COLO668 (cell line): Measurements from ENCODE around the gene FAM83B.
"Not testable (repeated sequence)": the region's sequence is repeated elsewhere in the genome, so short reads cannot be mapped to it uniquely, and the experiment has no call there.

ENCODE experiments used
- DNase-seq: peaks from one replicate; lab custom pipeline; 2025; ENCODE audit not compliant: unreplicated experiment; lab: John Stamatoyannopoulos, UW

Gene FAM83B

GRCh38 chr6:54860132-54860531, 13.6 kb downstream of the FAM83B start:
- no peak for DNase-seq

- DNase-seq: no peak
These were observed 14.2 kb downstream of the FAM83B start for GRCh38 chr6:54860739-54861138.

- DNase-seq: no peak
These were observed 15.5 kb downstream of the FAM83B start for GRCh38 chr6:54861905-54862616.

DNA sequence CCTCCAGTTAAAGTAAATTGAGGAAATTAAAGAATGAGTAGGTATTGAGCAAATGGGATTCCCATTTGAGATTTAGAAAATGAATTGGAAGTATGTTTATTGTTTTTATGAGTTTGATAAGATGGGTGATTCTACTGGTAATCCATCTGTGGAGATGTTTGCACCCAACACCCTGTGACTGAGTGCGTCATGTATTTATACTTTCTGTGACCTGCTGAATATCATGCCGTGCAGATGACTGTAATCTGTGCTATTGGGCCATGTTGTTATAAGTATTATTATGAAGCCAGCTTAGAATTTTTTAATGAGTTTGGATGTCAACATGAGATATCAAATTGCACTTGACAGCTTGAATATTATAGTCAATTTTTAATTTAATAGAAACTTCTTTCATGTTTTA, 17.7 kb downstream of the FAM83B start:
- no peak for DNase-seq

DNA sequence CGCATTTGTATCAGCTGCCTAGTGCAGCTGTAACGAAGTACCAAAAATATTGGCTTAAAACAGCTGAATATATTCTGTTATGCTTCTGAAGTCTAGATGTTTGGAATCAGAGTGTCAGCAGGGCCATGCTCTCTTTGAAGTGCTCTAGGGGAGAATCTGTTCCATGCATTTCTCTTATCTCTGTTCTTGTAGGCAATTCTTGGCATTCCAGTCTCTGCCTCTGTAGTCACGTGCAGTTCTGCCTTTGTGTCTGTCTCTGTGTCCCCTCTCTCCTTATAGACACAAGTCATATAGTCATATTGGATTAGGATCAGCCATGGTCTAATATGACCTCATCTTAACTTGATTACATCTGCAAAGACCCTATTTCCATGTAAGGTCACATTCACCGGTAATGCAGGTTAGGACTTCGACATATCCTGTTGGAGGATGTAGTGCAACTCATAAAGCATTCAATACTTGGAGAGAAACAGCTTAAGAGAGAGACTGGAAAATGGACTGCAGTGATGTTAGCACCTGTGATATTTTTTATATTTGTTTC, 18.6 kb downstream of the FAM83B start:
- no peak for DNase-seq

- no peak for DNase-seq
These were observed 22.0 kb downstream of the FAM83B start for GRCh38 chr6:54868556-54868955.

DNA sequence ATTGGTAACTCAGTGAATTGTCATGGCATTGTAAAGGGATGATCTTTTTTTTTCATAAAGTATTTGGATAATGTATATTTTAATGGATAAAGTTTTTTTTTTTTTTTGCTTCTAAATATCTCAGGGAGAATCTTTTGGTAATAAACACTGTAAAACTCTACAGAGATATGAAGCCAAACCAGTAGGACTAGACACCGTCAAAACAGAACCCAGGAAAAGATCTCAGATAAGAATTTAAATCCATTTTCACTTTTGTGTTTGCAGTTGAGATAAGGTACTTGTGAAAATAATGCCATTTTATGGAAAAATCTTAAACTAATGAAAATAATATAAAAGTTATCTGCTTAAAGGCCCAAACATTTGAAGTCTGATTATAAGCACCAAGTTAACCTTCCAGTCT, 27.0 kb downstream of the FAM83B start:
- DNase-seq: no peak

DNA sequence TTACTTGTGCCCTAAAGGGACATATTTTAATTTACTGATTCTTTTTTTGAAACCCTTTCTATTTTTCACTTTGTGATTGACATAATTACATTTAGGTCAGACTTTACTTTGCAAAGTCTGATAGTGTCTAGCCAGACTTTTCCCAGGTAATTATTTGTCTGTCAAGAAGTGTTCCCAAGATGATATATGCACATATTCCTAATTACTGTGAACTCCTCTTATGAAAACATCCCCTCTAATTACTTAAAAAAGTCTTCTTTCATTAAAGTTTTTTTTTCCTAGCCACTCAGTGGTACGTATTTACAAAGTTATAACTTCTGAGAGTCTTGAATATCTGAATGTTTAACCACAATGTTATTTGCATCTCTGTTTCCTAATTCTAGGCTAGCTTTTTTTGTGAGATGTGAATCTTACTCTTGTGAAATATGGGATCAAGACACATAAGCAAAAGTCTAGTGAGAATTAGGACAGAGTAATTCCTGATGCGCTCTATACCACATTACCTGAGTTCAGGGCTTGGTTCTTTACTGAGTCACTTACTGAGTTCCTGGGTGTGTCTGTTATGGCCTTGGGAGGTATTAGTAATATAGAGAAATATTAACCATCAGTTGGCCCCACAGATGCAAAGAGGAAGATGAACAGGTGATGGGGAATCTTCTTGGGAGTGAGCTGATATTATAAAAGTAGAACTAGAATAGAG, 27.9 kb downstream of the FAM83B start:
- no peak for DNase-seq

GRCh38 chr6:54875539-54875938, 29.0 kb downstream of the FAM83B start:
- no peak for DNase-seq

- no peak for DNase-seq
These were observed 29.8 kb downstream of the FAM83B start for GRCh38 chr6:54876365-54876764.

GRCh38 chr6:54876871-54877270, 30.3 kb downstream of the FAM83B start:
- no peak for DNase-seq

- DNase-seq: no peak
These were observed 31.2 kb downstream of the FAM83B start for GRCh38 chr6:54877713-54878317.

GRCh38 chr6:54878718-54879117, 32.1 kb downstream of the FAM83B start:
- no peak for DNase-seq

GRCh38 chr6:54879188-54879985, 32.8 kb downstream of the FAM83B start:
- no peak for DNase-seq

GRCh38 chr6:54881067-54881730, 34.6 kb downstream of the FAM83B start:
- DNase-seq: no peak

DNA sequence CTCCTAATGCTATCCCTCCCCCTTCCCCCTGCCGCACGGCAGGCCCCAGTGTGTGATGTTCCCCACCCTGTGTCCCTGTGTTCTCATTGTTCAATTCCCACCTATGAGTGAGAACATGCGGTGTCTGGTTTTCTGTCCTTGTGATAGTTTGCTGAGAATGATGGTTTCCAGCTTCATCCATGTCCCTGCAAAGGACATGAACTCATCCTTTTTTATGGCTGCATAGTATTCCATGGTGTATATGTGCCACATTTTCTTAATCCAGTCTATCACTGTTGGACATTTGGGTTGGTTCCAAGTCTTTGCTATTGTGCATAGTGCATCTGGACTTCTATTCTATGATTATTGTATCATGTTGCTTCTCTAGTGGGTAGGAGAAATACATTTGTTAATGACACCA, 35.3 kb downstream of the FAM83B start:
- DNase-seq: not testable (repeated sequence)

- no peak for DNase-seq
These were observed 40.5 kb downstream of the FAM83B start for GRCh38 chr6:54886932-54887584.

GRCh38 chr6:54891536-54891935, 45.0 kb downstream of the FAM83B start:
- no peak for DNase-seq

DNA sequence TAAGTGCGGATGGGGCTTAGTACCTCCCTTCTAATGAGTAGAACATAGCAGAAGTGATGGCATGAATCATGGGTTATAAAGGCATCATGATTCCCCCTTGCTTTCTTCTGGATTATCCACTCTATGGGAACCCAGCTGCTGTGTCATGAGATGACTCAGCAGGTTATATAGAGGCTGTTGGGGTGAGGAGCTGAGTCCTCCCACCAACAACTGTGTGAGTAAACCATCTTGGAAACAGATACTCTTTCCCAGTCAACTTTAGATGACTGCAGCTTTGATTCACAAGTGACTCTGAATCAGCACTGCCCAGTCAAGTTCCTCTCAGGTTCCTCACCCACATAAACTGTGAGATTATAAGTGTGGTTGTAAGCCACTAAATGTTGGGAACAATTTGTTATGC, 46.3 kb downstream of the FAM83B start:
- DNase-seq: no peak

GRCh38 chr6:54893818-54894217, 47.2 kb downstream of the FAM83B start:
- no peak for DNase-seq
